Fibroblast of lung (primary cell): Measurements from ENCODE around the gene THRA.

Source experiments
- CTCF ChIP-seq, 2 donors: IDR thresholded peaks in 1 of 2; conservative IDR thresholded peaks in 1 of 2; 1 replicate in 1 of 2; 2 replicates in 1 of 2; pipeline ENCODE4 v1.5.1; 2011 to 2012; ENCODE audit warnings: low read length in 2 of 2, control low read depth in 1 of 2, inconsistent platforms in 1 of 2, low read depth in 1 of 2, mild to moderate bottlenecking in 1 of 2
- EZH2 ChIP-seq: IDR thresholded peaks from 2 replicates; pipeline ENCODE4 v1.5.1; 2012; ENCODE audit warnings: low read length, control low read depth, mild to moderate bottlenecking; ENCODE audit errors: missing control alignments

GRCh38 chr17:40015998-40016985 lies 46.5 kb upstream of the THRA start:
- no peak for TF ChIP-seq CTCF (conservative IDR thresholded peaks at IDR 0.05 in 1 of 2, IDR thresholded peaks at IDR 0.05 in 1 of 2; ENCODE audit: low read depth in 1 of 2, low read length in 2 of 2)
- TF ChIP-seq EZH2, result no peak
